ENCODE data around the gene RAB7A. TPM values are rescaled to one million over a fixed set of nuclear protein-coding genes. Genes with fewer than 3 reads are reported as not detected.

The RAB7A gene
- total and polyA plus RNA-seq, 2 of the 4 experiments (the other 2 are of a cell fraction) = 57.0 to 240 TPM

DNA sequence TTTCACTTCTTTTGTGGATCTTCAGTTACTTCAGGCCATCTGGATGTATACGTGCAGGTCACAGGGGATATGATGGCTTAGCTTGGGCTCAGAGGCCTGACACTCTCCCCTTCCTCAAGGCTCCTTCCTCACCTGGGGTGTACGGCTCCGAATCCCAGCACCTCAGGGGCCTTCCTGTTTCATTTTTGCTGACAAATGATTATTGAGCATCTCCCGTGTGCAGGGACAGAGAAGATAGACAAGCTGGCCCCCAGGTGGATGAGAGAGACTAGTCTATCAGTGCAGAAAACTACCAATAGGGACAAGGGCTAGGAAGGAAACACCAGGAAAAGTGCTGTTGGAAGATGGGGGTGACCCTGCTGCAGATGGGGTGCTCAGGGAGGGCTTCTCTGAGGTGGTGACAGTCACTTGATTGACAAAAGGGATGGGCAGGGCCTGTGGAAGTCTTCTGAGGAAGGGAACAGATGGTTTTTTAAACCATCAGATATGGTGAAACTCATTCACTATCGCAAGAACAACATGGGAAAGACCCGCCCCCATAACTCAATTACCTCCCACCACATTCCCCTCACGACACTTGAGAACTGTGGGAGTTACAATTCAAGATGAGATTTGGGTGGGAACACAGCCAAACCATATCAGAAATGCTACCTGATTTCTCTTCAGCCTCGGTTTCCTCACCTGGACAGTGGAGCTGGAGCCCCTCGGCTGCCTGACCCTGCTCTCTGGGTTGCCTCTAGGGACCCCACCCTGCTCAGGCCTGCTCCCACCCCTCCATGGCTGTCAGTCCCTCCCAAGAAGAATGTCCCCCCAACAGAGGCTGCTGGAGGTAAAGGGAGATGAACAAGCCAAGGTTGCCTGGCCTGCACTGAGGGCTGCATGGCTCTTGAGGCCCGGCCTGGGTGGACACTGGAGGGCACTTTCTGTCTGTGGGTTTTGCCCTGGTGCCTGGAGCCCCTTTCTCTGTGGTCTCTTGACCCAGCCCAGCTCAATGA is 116.2 kb downstream of the RAB7A start:
- Histone ChIP-seq H3K4ac (ENCODE audit: low read depth, low read length) (no peak overlapping the region), H2AK9ac (replicated peaks; ENCODE audit: low read depth, low read length, poor library complexity) (no peak overlapping the region), H4K5ac (ENCODE audit: low read depth, low read length) (no peak overlapping the region), H4K8ac (ENCODE audit: low read depth in 2 of 2, low read length in 2 of 2) (no peak overlapping the region), H3K14ac (replicated peaks; ENCODE audit: low read depth, low read length) (no peak overlapping the region), H4K20me1 (ENCODE audit: insufficient read depth, low read length) (no peaks in the 10 kb centered on the region), H3K4me1 (ENCODE audit: control insufficient read depth, insufficient read depth, low read length) (peaks cover 6% of the 10 kb centered on the region; the same call in 1 of the 2 replicates), H2AFZ (replicated peaks; ENCODE audit: low read length, poor library complexity) (no peak overlapping the region), H3K23ac (ENCODE audit: low read depth, low read length) (no peak overlapping the region), H2BK120ac (ENCODE audit: low read depth, low read length) (no peak overlapping the region), H3K4me3 (ENCODE audit: insufficient read depth, low read depth, low read length) (no peak overlapping the region), H3K18ac (ENCODE audit: low read depth, low read length) (no peak overlapping the region), H3K36me3 (ENCODE audit: control insufficient read depth, insufficient read depth, low read length) (no peaks in the 10 kb centered on the region), H3K9ac (ENCODE audit: low read depth, low read length) (no peak overlapping the region), H2BK5ac (ENCODE audit: low read depth, low read length, poor library complexity, severe bottlenecking) (no peak overlapping the region), H3K9me1 (ENCODE audit: insufficient read depth, low read length) (no peaks in the 10 kb centered on the region), H3K79me1 (ENCODE audit: low read depth in 1 of 2, low read length in 2 of 2) (no peaks in the 10 kb centered on the region), H4K91ac (ENCODE audit: insufficient read depth, low read depth, low read length) (no peak overlapping the region), H3K56ac (ENCODE audit: extremely low read depth, insufficient read depth, low read length) (no peak overlapping the region), H2BK20ac (ENCODE audit: low read depth, low read length) (no peak overlapping the region), H2AK5ac (ENCODE audit: low read depth, low read length) (no peak overlapping the region), H3K4me2 (ENCODE audit: low read depth, low read length) (no peak overlapping the region), H3K27ac (ENCODE audit: insufficient read depth, low read length) (no peak overlapping the region), H3K9me3 (ENCODE audit: control insufficient read depth, insufficient read depth, low read length) (no peaks in the 10 kb centered on the region), H3K27me3 (ENCODE audit: control insufficient read depth, insufficient read depth, low read length) (no peaks in the 10 kb centered on the region), H2BK15ac (ENCODE audit: low read depth, low read length) (no peak overlapping the region)
- ChIA-PET CTCF (no interaction called here), POLR2A (ENCODE audit: unreplicated experiment) (no interaction called here)
- BruUV-seq (replicated peaks) = no TSS peak
- dilution Hi-C loops (cut with HindIII; ENCODE audit: low sequenced_read_pairs, unreplicated experiment) = no loop called here
- no peak for DNase-seq
- in situ Hi-C loops (cut with MboI; ENCODE audit: low sequenced_read_pairs) = no loop called here
- no peak for ATAC-seq (ENCODE audit: low read depth)
- intact Hi-C loops (cut with micrococcal nuclease) = no loop called here
- TF ChIP-seq RFX5 (IDR thresholded peaks at IDR 0.05; ENCODE audit: low read depth, low read length) (no peak), MXI1 (IDR thresholded peaks at IDR 0.05; ENCODE audit: borderline replicate concordance, low read depth, low read length) (no peak), CEBPB (IDR thresholded peaks at IDR 0.05; ENCODE audit: low read depth, low read length) (no peak), MAFK (IDR thresholded peaks at IDR 0.05; ENCODE audit: low read depth, low read length) (peak; percentile 67), SMC3 (IDR thresholded peaks at IDR 0.05; ENCODE audit: low read depth, low read length) (no peak)
- WGBS, 2 experiments (ENCODE audit: extremely low coverage in 2 of 2, insufficient read length in 1 of 2) = no CpG with 5 or more reads among the region's 10 CpGs
